HG03439 (cell line): ENCODE results near the gene NAV1.
"Not testable (repeated sequence)": the region's sequence is repeated elsewhere in the genome, so short reads cannot be mapped to it uniquely, and the experiment has no call there.

Experiments used
- ATAC-seq: cut with Tn5 transposase; IDR thresholded peaks from one replicate; pipeline ENCODE4 v1.9.1; 2021; ENCODE audit warnings: mild to moderate bottlenecking, moderate library complexity; ENCODE audit not compliant: unreplicated experiment

The NAV1 gene

DNA sequence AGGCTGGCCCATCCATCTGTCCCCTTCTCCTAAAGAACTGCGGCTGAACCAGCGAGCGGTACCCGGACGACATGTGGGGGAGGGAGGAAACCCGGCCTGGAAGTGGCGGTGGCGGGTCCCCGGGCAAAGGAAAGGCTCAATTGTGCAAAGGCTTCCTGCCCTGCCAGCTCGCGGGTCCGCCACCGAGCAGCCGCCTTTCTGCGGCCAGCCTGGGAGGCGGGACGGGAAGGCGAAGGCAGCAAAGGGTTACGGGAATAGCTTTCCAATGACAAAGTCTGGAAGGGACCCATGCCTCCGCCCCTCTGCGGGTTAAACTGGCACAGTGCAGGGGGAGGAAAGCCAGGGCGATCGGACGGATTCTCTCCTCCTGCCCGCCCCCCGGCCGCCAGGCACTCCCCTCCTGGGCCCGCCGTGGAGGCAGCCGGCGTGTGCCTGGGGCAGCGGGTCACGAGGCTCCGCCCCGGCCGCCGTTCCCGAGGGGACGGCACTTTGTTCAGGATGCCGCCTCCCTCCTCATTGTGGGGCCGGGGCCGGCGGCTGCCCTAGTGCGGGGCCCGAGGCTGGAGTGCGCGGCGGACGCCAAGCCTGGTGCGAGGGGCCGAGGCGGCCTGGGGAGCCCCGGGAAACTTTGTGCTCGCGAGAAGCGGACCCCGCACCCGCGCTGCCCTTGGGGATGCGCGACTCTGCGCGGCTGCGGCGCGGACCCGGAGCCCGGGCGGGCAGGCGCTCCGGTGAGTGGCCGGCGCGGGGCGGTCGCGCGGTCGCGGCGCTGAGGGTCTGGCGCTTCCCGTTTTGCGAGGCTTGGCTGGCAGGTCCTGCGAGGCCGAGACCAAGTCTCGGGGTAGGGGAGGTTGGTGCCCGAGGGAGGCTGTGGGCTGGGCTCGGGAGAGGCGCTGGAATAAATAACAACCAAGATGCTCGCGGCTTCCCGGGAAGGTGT, at the start of gene NAV1:
Gene NAV1 (plus strand): TSS at position 516 of the 940 bp plus-strand sequence. CDS start 83,758 bp downstream, outside the sequence.
- no peak for ATAC-seq

DNA sequence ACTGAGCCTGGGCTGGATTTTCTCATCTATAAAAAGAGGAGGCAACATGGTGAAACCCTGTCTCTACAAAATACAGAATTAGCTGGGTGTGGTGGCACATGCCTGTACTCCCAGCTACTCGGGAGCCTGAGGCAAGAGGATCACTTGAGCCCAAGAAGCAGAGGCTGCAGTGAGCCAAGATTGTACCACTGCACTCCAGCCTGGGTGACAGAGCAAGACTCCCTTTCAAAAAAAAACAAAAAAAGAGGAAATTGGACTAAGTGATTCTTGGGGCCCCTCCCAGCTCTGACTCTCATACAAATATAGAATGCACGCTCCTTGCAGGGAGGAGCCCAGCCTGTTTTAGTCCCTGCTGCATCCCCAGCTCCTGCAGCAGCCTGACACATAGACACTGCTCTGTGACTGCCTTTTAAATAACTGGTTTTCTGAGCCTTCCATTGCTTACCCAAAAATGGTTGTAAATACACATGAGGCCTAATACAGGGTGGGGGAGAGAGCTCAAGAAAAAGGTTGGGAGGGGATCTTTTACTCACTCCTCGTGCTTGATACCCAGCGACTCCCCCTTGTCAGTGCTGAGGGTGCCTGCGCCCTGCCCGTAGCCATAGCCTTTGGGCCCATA, 49.2 kb upstream of the NAV1 start:
- ATAC-seq = no peak

DNA sequence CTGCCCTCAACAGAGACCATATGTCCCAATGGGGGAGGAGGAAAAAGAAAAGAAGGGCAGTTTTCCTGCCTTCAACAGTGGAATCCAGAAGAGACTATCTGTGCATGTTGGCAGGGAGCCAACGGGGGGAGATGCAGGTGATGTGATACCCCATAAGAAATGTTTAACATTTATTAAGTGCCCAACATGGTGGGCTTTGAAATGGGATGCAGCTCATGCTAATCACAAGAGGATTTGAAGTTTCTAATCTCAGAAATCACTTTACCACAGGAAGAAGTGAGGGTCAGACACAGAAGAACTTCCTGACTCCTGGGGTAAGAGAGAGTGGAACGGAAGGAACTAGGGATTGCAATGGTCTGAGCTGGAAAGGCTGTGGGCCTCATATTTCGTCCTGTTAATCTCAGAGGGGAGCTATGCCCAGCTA, 48.2 kb upstream of the NAV1 start:
- no peak for ATAC-seq

- no peak for ATAC-seq
Observed at GRCh38 chr1:201491896-201492511, 46.9 kb upstream of the NAV1 start.

- ATAC-seq = not testable (repeated sequence)
Observed at GRCh38 chr1:201493026-201493656, 45.8 kb upstream of the NAV1 start.

DNA sequence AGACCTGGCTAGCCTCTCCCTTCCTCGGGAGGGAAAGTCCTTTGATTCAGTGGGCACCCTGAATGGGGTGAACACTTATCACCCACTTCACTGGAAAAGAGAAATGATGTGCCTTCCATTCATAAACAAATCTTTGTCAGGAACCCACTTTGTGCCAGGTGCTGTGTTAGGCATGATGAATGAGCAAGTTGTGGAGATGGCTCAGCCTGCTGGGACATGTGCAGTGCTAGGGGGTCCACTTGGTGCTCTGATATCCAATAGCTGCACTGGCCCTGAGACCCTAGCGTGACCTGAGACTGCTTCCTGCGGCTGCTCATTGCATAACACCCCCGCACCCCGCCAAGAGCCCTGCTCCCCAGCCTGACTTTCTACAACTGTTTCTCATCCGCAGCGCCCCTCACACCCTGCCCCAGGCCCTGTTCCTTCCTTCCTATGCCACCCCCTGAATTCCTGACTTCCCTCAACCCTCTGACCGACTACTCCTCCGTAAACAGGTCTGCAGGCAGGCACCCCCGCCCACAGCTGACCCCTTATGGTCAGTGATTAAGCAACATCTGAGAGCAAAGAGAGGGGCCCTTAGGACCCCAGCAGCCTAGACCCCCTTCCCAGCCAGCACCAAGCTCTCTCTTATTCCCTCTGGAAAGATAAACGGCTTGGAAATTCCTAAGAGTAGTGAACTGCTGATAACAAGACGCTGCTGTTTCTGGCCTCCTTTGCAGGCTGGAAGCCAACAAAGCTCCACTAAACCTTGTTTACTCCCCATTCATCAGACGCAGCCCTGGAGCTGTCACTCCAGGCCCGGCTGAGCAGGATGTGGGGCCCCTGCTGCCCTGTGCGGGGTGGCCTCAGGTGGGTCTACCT, 44.9 kb upstream of the NAV1 start:
- no peak for ATAC-seq

DNA sequence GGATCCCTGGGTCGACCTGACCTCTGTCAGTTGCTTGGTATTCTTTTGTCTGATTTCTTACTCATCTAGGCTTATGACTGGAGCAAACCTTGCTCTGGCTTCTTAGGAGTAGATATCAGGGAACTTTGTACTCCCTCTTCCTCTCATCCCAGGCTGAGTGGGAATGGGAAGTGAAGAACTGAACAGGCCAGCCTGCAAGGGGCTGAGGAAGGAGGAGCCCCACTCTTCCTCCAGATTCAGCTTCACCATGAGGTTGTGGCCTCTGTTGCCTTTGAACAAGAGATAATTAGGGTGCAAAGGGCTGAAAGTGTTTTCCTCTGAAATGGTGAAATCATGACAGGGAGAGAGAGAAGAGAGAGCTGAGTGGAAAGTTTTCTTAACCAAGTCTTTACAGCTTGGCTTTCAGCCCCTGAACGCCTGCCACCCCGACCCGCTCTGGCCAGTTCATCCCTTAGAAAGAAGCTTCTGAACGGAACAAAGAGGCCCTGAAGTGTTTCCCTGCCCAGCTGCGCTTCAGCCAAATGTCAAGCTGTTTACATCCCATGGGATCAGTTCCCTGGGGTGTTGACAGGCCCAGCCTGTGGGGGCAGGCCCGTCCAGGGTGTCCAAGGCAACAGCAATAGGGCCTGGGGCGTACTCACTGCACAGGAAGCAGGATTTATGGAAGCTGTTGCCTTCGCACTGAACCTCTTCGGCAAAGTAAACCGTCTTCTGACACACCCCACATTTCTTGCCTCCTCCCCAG, 43.2 kb upstream of the NAV1 start:
- no peak for ATAC-seq

- ATAC-seq = no peak
Observed at GRCh38 chr1:201496296-201496690, 42.6 kb upstream of the NAV1 start.

GRCh38 chr1:201497935-201498509, 40.9 kb upstream of the NAV1 start:
- no peak for ATAC-seq

GRCh38 chr1:201498621-201499020, 40.3 kb upstream of the NAV1 start:
- ATAC-seq = no peak

GRCh38 chr1:201499191-201499590, 39.7 kb upstream of the NAV1 start:
- ATAC-seq = no peak

- ATAC-seq = no peak
Observed at GRCh38 chr1:201499795-201500669, 38.9 kb upstream of the NAV1 start.

DNA sequence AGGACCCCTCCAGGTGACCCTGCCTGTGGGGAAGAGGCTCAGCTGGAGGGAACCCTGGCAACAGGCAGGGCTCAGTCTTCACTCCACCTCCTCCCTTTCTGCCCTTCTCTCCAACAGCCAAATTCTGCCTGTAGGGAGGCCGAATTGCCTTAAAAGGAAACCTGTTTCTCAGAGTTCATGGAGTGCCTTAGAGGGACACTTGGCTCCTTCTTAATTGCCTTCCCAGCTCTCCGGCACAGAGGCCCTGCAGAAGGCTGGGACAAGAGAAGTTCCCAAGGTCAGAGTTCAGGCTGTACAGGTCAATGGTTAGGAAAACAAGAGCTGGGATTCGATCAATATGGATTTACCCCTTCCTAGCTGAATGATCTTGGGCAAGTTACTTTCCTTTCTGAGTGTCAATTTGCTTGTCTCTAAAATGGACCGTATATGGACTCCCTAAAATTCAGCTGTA, 38.2 kb upstream of the NAV1 start:
- no peak for ATAC-seq

- ATAC-seq = no peak
Observed at GRCh38 chr1:201501144-201501543, 37.8 kb upstream of the NAV1 start.

- ATAC-seq = no peak
Observed at GRCh38 chr1:201501812-201502510, 37.0 kb upstream of the NAV1 start.

DNA sequence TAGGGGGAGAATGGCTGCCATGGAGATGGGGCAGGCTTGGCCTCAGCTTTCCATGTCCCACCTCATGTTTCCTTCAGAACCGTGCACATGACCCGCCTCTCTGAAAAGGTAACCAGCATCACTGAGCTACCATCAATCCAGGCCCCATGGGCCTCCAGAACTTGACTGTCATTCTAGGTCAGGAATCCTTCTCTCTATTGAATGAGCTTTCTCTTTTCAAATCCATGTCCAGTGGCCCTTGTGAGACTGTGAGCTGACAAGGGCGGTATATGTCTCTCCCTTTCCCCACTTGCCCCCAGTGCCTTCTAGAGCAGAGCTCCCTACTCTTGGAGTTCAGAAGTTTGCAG, 36.4 kb upstream of the NAV1 start:
- no peak for ATAC-seq

DNA sequence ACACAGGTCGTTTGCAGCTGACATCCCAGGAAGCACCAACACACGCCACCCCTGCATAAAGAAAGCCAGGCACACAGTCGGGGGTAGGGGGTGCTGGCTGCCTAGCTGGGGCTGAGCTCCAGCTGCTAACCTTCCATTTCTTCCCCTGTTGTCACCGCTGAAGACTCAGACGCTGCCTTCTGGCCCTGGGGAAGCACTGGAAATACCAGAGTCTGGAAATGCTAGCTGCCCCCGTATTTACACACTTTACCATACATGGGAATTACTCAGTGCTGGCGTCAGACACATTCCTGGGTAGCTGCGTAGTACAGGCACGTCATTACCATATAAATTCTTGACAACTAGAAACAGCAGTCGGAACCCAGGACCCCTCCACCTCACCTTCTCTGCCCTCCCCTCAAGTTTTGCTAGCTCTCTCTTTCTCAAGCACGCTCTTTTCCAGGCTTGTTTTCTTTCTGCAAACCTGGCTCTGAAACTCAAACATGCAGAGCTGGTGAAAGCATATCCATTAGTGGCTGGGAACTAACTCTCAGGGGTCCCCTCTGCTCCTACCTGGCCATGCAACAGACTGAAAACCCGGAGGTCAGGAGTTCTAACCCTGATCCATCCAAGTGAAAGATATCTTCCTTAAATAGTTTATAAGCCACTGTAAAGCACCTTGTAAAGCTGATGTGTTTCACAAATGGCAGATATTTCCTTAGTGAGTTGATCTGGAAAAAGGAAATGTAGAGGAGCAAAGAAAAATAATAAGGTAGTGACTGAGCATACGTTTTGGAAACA, 35.3 kb upstream of the NAV1 start:
- no peak for ATAC-seq
